HUES6 (cell line): ENCODE measurements around the gene IFITM1.

Source experiments
- H3K27ac ChIP-seq: 2 replicates; pipeline ENCODE4 v1.7.0; 2013; ENCODE audit warnings: low read depth, mild to moderate bottlenecking, low read length, inconsistent platforms
- H3K27me3 ChIP-seq: 2 replicates; pipeline ENCODE4 v1.6.1; 2013; ENCODE audit warnings: low read length; ENCODE audit not compliant: control insufficient read depth, insufficient read depth
- H3K36me3 ChIP-seq: 2 replicates; pipeline ENCODE4 v1.6.1; 2013; ENCODE audit warnings: low read length; ENCODE audit not compliant: control insufficient read depth, insufficient read depth
- H3K4me1 ChIP-seq: 2 replicates; pipeline ENCODE4 v1.6.1; 2013; ENCODE audit warnings: low read length; ENCODE audit not compliant: control insufficient read depth, insufficient read depth
- H3K4me3 ChIP-seq: 2 replicates; pipeline ENCODE4 v1.5.1; 2013; ENCODE audit warnings: low read depth, low read length
- H3K9ac ChIP-seq: one replicate; pipeline ENCODE4 v1.6.1; 2013; ENCODE audit warnings: mild to moderate bottlenecking, low read length
- H3K9me3 ChIP-seq: 2 replicates; pipeline ENCODE4 v1.6.1; 2013; ENCODE audit warnings: low read depth, low read length; ENCODE audit not compliant: control insufficient read depth, insufficient read depth

The IFITM1 gene

GRCh38 chr11:276219-276618 is 37.6 kb upstream of the IFITM1 start:
- no peaks in the 10 kb centered on the region for H3K36me3 ChIP-seq
- peaks cover 38% of the 10 kb centered on the region for H3K27me3 ChIP-seq
- no peak overlapping the region for H3K4me3 ChIP-seq
- no peak overlapping the region for H3K27ac ChIP-seq
- H3K9ac ChIP-seq = no peak overlapping the region
- no peaks in the 10 kb centered on the region for H3K9me3 ChIP-seq
- H3K4me1 ChIP-seq = no peaks in the 10 kb centered on the region

- no peaks in the 10 kb centered on the region for H3K4me1 ChIP-seq
- H3K4me3 ChIP-seq = peak within 1 kb of the TSS; percentile 46; the same call in 1 of the 2 replicates
- no peaks in the 10 kb centered on the region for H3K9me3 ChIP-seq
- no peak within 1 kb of the TSS for H3K9ac ChIP-seq
- H3K27me3 ChIP-seq = peaks cover 56% of the 10 kb centered on the region
- H3K36me3 ChIP-seq = no peaks in the 10 kb centered on the region
- H3K27ac ChIP-seq = no peak within 1 kb of the TSS
Observed at GRCh38 chr11:278001-278951, 35.6 kb upstream of the IFITM1 start, which contains the start of gene NLRP6. Gene NLRP6, plus strand, starts transcription at chr11:278407. Its CDS starts 163 bp downstream, at chr11:278570.

- Histone ChIP-seq H3K9me3 (no peaks in the 10 kb centered on the region), H3K4me3 (peak overlapping the region; percentile 46; the same call in 1 of the 2 replicates), H3K4me1 (peaks cover 5% of the 10 kb centered on the region), H3K9ac (no peak overlapping the region), H3K27ac (no peak overlapping the region), H3K36me3 (no peaks in the 10 kb centered on the region), H3K27me3 (peaks cover 56% of the 10 kb centered on the region)
Observed at GRCh38 chr11:279040-279965, 34.5 kb upstream of the IFITM1 start.

- H3K27ac ChIP-seq = no peak overlapping the region
- no peak overlapping the region for H3K9ac ChIP-seq
- H3K27me3 ChIP-seq = peaks cover 56% of the 10 kb centered on the region
- no peaks in the 10 kb centered on the region for H3K36me3 ChIP-seq
- peak overlapping the region; percentile 46; the same call in 1 of the 2 replicates for H3K4me3 ChIP-seq
- no peaks in the 10 kb centered on the region for H3K9me3 ChIP-seq
- H3K4me1 ChIP-seq = peaks cover 7% of the 10 kb centered on the region
Observed at GRCh38 chr11:279966-280705, 33.7 kb upstream of the IFITM1 start.

GRCh38 chr11:280706-281485 is 32.9 kb upstream of the IFITM1 start:
- Histone ChIP-seq H3K27ac (no peak overlapping the region), H3K36me3 (no peaks in the 10 kb centered on the region), H3K4me1 (peaks cover 7% of the 10 kb centered on the region), H3K9me3 (no peaks in the 10 kb centered on the region), H3K27me3 (peaks cover 56% of the 10 kb centered on the region), H3K4me3 (0 out of 2 replicates have a peak overlapping the region, but pooled peaks have one; percentile 2), H3K9ac (no peak overlapping the region)

GRCh38 chr11:281486-282161 is 32.2 kb upstream of the IFITM1 start:
- peaks cover 59% of the 10 kb centered on the region for H3K27me3 ChIP-seq
- H3K9ac ChIP-seq = no peak overlapping the region
- H3K9me3 ChIP-seq = no peaks in the 10 kb centered on the region
- peaks cover 7% of the 10 kb centered on the region for H3K4me1 ChIP-seq
- H3K36me3 ChIP-seq = no peaks in the 10 kb centered on the region
- no peak overlapping the region for H3K27ac ChIP-seq
- no peak overlapping the region for H3K4me3 ChIP-seq

- Histone ChIP-seq H3K9ac (no peak overlapping the region), H3K27me3 (peaks cover 63% of the 10 kb centered on the region), H3K27ac (no peak overlapping the region), H3K4me1 (peaks cover 10% of the 10 kb centered on the region), H3K9me3 (no peaks in the 10 kb centered on the region), H3K36me3 (no peaks in the 10 kb centered on the region), H3K4me3 (no peak overlapping the region)
Observed at GRCh38 chr11:282171-282570, 31.7 kb upstream of the IFITM1 start.

- Histone ChIP-seq H3K4me3 (no peak overlapping the region), H3K27ac (no peak overlapping the region), H3K27me3 (peaks cover 66% of the 10 kb centered on the region), H3K9ac (no peak overlapping the region), H3K36me3 (no peaks in the 10 kb centered on the region), H3K4me1 (peaks cover 15% of the 10 kb centered on the region), H3K9me3 (no peaks in the 10 kb centered on the region)
Observed at GRCh38 chr11:282630-283360, 31.0 kb upstream of the IFITM1 start.

- Histone ChIP-seq H3K4me1 (peaks cover 21% of the 10 kb centered on the region), H3K27ac (no peak overlapping the region), H3K9me3 (no peaks in the 10 kb centered on the region), H3K36me3 (no peaks in the 10 kb centered on the region), H3K4me3 (no peak overlapping the region), H3K9ac (no peak overlapping the region), H3K27me3 (peaks cover 66% of the 10 kb centered on the region)
Observed at GRCh38 chr11:283405-284104, 30.3 kb upstream of the IFITM1 start.
